HG03045 (cell line): ENCODE data around the gene RABGAP1L.

Source experiments
- ATAC-seq: cut with Tn5 transposase; IDR thresholded peaks from one replicate; pipeline ENCODE4 v1.9.1; 2021; ENCODE audit warnings: mild to moderate bottlenecking, moderate library complexity; ENCODE audit not compliant: unreplicated experiment

Gene RABGAP1L

GRCh38 chr1:174740249-174740968 is 581.1 kb downstream of the RABGAP1L start:
- no peak for ATAC-seq

- no peak for ATAC-seq
Observed at GRCh38 chr1:174742805-174743653, 583.7 kb downstream of the RABGAP1L start.

GRCh38 chr1:174743654-174744561 is 584.6 kb downstream of the RABGAP1L start:
- ATAC-seq, result no peak

- ATAC-seq, result no peak
Observed at GRCh38 chr1:174744886-174745285, 585.6 kb downstream of the RABGAP1L start.

GRCh38 chr1:174746024-174746808 is 586.9 kb downstream of the RABGAP1L start:
- no peak for ATAC-seq

GRCh38 chr1:174747613-174748012 is 588.3 kb downstream of the RABGAP1L start:
- ATAC-seq, result no peak

GRCh38 chr1:174748586-174748985 is 589.3 kb downstream of the RABGAP1L start:
- ATAC-seq, result no peak

- ATAC-seq, result no peak
Observed at GRCh38 chr1:174753131-174753530, 593.8 kb downstream of the RABGAP1L start.

GRCh38 chr1:174761335-174761734 is 602.0 kb downstream of the RABGAP1L start:
- no peak for ATAC-seq

- ATAC-seq, result no peak
Observed at GRCh38 chr1:174761901-174762585, 602.7 kb downstream of the RABGAP1L start.

GRCh38 chr1:174764191-174764590 is 604.9 kb downstream of the RABGAP1L start:
- no peak for ATAC-seq

- ATAC-seq, result no peak
Observed at GRCh38 chr1:174766727-174767126, 607.4 kb downstream of the RABGAP1L start.

- ATAC-seq, result no peak
Observed at GRCh38 chr1:174768516-174768915, 609.2 kb downstream of the RABGAP1L start.

GRCh38 chr1:174768949-174769348 is 609.6 kb downstream of the RABGAP1L start:
- no peak for ATAC-seq

GRCh38 chr1:174769961-174770549 is 610.7 kb downstream of the RABGAP1L start:
- ATAC-seq, result no peak

GRCh38 chr1:174775621-174776020 is 616.3 kb downstream of the RABGAP1L start:
- no peak for ATAC-seq

- no peak for ATAC-seq
Observed at GRCh38 chr1:174777262-174777661, 617.9 kb downstream of the RABGAP1L start.

GRCh38 chr1:174785510-174785909 is 626.2 kb downstream of the RABGAP1L start:
- no peak for ATAC-seq

- ATAC-seq, result no peak
Observed at GRCh38 chr1:174786358-174786757, 627.0 kb downstream of the RABGAP1L start.
